KG1 (cell line): ENCODE measurements around the gene CC2D1A.
A peak's percentile ranks its signal among the peaks of the same experiment; 100 is the strongest.

ENCODE experiments used
- DNase-seq: peaks from one replicate; lab custom pipeline; 2025; lab: John Stamatoyannopoulos, UW

The CC2D1A gene

DNA sequence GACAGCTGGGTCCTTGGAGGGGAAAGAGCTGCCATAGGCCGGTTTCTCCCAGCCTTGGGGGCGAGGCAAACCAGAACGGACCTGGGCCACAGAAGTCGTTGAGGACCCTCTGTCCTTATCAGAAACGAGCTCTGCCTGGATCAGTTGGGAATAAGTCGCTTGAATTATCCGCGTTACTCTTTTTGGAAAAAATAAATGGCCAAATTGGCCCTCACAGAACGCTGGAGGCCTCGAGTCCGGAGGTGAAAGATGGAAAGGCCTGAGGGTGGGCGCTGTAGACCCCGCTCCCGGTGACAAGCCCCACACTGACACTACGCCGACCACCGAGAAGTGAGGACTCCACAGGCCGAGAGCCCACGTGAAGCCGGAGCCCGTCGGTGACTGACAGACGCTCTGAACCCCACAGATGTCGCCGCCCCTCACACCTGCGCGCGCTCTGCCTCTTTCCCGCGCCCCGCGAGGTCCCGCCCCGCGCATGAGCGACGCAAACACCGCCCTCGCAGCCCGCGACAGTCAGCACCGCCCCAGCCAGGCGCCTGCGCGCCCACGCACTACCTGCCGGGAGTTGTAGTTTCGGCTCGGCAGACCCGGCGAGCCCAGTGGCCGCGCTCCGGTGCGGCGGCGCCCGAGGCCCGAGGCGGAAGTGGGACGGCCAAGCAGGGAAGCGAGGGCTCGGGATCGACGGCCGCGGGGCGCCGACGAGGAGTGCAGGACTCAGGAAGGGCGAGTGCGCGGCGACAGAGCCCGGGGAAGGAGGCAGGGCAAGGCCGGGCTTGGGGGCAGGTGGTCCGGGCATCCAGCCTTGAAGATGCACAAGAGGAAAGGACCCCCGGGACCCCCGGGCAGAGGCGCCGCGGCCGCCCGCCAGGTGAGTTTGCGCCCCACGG is at the start of gene CC2D1A, which contains the start of gene BRME1:
CC2D1A (plus strand) TSS at position 568 of the 887 bp plus-strand sequence; CDS start at position 809, 241 bp downstream.
BRME1 (minus strand) TSS at position 484 of the 887 bp plus-strand sequence. CDS start 1,225 bp downstream, outside the sequence.
- peak; percentile 85 for DNase-seq

DNA sequence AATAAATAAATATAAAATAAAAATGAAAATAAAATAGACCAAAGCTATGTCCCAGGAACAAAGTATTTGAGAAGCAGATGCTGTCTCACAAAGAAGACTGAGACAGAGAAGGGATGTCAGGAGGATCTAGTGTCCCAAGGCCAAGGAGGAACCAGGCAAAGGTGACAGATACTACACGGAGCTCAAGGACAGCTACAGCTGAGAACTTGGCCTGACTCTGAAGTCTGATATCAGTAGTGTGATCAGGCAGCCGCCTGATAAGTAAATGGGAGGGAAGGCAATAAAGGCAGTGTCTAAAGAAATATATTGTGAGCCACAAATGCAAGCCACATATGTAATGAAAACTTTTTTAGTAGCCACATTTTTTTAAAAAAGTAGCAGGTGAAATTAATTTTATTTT is 49.5 kb upstream of the CC2D1A start:
- DNase-seq = no peak

DNA sequence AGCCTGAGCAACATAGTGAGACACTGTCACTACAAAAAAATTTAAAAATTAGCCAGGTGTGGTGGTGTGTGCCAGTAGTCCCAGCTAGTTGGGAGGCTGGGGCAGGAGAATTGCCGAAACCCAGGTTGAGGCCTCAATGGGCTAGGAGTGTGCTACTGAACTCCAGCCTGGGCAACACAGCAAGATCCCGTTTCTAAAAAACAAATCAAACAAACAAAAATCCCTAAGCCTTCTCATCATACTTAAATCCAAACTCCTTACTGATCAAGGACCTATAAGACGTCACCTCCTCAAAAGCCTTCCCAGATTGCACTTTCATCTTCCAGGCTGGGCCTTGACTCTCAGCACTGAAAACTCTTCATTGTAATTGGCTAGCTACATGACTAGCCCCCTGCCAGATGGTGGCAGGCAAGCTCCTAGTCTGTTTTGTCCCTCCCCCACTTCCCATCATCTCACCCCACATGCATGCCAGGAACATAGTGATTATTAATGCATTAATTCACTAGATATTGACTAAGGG is 46.6 kb upstream of the CC2D1A start:
- DNase-seq = no peak

DNA sequence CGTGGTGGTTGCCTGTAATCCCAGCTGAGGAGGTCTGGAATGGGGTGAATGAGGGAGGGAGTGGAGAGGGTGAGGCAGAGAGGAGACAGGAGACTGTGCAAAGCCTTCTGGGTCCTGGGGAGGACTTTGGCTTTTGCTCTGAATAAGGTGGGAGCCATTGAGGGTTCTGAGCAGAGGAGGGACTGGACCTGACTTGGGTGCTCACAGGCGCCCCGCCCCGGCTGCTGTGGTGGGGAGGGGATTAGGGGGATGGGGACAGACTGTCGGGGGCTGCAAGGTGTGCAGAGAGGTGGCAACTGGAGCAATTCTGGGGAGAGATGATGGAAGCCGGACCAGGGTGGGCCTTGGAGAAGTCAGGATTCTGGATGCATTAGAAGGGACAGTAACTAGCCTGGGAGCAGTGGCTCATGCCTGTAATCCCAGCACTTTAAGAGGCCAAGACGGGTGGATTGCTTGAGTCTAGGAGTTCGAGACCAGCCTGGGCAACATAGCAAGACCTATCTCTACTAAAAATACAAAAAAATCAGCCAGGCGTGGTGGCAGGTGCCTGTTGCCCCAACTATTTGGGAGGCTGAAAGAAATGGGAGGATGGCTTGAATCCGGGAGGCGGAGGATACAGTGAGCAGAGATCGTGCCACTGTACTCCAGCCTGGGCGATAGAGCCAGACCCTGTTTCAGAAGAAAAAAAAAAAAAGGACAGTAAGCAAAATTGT is 45.2 kb upstream of the CC2D1A start:
- DNase-seq = no peak

DNA sequence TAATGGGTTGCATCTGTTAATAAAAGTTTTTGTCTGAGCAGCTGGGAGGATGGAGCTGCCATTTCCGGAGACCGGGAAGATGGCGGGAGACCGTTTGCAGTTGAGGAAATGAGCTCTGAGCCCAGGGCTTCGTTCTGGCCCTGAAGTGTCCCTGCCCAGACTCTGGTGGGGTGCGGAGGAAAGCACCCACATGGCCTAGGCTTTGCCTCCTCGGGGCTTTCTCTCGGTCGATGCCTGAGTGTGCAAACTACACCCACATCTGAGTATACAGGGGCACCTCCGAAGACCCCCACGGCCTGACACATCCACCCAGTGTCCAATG is 44.6 kb upstream of the CC2D1A start:
- no peak for DNase-seq

DNA sequence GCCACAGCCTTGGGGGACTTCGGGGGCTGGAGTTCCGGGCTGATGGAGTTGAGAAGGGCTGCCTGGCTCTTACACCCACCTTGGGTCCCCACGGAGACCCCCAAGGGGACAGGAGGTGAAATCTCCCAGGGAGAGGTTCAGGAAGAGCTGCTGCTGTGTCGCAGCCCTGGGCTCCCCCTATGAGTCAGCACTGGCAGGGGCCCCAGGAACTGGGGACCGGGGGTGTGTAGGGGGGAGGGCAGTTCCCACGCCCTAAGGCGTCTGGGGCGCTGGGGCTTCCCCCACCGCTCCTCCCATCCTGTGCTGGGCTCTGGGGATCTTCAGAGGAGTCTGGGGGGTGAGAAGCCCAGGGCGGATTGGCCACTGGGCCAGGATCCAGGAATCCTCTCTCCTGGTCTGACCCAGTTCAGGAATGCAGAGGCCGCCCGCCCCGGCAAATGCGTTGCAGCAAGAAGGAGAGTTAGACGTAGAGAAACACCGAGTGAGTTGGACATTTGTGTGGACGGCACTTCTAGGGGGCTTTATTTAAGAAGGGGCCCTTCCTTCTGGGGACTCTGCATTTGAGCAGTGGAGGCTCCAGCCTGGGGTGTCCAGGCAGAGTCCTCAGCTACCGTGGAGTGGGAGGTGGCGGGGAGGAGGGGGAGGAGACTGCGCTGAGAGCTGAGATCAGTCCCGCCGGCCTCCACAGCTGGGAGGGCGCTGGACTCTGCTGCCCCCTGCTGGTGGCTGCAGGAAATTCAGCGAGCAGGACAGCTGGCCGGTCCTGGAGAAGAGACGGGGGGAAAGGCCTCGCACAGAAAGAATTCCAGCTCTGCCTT is 44.1 kb upstream of the CC2D1A start:
- peak; percentile 60 for DNase-seq

DNA sequence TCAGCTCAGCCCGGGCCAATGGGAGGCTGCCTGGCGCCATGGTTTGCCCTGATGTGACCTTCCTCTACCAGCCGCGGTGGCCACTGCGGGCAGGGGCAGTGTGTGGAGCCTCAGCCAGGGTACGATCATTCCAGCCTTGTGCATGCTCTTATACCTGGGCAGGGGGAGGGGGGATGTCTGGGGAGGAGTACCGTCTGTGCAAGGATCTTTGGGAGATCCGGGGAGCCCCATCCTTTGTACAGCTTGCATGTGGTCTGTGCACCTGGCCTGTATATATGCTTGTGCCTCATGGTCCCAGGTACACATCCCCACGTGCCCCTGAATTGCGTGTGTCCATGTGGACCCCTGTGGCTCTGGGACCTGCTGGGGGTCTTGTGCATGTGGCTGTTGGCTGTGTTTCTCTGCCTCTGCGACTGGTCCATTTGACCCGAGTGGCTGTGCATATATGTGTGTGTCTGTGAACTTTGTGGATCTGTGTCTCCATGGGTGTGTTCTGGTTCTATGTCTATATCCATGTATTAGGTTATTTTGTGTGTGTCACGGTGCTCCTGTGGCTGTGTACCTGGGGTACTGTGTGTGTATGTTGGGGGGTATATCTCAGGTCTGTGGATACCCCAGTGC is 41.8 kb upstream of the CC2D1A start:
- no peak for DNase-seq

DNA sequence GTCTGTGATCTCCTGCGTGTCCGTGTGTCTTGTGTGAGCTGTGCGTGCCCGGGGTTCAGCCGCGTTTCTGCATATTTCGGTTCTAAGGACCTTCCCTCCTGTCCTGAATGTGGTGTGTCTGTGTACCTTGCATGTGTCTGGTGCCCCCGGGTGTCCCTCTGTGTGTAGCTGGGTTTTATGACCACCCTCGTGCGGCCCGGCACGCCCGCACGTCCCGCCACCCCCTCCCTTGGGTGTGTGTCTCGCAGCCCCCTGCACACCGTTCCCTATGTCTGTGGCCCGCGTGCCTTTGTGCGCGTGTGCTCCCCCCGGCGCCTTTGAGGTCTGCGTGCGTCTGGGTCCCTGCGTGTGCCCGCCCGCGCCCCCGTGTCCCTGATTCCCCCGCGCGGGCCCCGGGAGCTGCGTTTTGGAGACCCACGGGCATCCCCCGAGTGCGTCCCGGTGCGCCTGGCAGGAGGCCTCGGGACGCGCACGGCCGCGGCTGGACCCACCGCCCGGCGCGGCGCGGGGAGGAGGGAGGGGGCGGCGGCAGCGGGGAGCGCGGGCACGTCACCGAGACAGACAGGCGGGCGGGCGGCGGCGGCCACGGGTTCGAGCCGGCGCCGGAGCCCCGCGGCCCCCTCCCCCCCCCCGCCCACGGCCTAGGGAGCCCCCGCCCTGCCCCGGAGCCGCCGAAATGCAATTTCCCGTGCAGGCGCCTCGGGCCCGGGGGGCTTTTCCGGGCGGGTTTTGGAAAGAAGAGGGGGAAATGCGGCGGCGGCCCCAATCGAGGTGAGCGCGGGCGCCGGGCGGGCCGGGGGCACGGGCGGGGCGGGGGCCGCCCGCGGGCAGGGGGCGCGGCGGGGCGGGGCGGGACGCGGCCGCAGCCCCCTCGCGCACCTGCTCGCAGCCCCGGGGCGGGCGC is 41.1 kb upstream of the CC2D1A start:
- no peak for DNase-seq

DNA sequence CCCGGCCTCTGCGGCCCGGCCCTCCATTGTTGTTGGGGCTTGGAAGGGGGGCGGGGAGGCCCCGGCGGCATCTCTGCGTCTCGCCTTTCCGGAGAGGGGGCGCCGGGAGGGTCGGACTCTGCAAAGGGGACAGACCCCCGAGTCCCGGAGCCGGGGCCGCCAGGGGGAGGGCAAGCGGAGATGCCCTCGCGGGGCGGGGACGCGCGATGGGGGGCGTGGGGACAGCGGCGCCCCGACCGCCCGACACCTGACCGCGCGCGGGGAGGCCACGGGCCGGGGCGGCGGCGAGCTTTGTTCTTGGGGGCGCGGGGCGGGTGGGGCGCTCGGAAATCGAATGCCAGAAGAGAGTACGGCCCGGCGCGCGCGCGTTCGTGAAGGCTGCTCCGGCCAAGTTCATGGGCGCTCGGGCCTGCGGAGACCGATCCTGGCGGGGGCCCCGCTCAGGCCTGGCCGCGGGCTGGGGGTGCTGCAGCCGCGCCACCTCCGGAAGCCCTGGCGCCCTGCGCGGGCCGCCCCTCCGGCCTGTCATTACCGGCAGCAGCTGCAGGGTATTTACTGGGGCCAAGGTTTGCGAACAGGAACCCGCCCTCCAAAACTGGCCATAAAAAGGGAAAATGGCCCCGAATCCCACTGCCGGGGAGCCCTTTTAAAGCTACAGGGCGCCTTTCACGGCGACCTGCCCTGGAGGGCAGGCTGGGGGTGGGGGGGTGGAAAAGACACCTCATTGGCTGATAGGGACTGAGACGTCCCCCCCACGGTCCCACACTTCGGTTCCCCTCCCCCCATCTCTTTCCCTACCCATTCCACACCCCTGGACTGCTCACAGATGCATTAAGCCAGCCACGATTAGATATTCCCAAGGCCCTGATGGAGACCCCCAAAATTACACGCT is 40.2 kb upstream of the CC2D1A start:
- no peak for DNase-seq

DNA sequence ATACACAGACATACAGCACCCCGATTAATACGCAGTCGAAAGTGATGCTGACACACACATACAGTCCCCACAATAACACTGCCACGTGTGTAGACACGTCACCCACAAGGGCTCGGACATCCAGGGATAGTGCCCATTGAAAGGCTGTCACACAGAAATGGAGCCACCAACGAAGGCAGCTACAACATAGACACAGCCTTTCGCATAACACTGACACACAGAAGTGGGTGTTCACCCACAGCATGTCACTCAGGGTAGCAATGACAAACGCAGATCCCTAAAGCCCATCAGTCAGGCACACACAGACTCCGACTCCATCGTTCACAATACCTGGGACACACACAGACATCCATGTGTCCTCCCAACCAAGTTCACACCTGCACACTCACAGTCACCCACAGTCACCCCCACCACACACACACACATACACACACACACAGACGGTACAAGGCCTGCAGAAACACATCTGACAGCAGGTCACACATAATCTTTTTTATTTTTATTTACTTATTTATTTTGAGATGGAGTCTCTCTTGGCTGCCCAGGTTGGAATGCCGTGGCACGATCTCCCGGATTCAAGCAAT is 39.4 kb upstream of the CC2D1A start:
- no peak for DNase-seq

DNA sequence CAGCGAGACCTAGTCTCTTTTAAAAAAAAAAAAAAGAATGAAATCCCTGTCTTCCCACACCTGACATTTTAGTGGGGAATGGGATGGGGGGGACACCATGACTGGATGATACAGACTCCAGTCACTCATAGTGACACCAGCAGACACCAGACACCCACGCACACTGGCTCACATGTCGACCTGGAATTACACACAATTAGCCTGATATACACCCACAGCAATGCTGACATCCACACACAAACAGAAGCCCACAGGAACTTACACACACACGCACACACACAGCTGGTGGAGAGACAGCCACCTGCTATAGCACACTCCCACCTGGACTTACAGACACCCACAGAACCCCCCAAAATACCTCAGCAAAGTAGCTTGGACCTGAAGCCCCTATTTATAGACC is 37.3 kb upstream of the CC2D1A start:
- DNase-seq = no peak

DNA sequence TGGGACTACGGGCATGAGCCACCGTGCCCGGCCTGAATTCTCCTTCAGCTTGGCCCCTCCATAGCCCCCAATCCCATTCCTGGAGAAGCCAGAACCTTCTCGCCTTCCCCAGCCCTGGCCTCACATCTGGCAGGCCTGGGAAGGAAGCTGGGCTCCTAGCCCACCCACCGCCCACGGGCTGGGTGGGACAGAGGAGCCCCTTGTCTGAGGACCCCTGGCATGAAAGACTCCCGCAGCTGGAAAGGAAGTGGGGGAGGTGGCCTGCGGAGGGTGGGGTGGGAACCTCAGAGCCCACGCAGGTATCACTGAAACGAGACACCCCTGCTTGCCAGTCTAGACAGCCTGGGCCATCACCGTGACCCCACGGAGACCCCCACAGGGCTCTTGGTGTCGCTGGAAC is 36.7 kb upstream of the CC2D1A start:
- DNase-seq = no peak

DNA sequence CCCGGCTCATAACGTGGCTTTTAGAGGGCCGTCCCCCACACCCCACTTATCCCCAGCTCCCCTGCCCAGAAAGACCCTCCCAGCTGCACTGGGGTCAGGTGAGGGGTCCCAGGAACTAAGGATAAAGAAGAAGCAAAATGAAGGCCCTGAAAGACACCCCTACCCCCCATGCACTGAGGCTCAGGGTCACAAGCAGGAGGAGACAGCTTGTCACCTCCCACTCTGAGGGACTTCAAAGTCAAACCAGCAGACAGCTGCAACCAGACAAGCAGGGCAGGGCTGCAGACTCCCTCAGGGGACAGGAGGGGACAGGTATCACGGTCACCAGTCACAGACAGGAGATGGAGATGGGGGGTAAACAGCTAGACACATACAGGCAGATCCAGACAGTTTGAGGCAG is 35.1 kb upstream of the CC2D1A start:
- no peak for DNase-seq

DNA sequence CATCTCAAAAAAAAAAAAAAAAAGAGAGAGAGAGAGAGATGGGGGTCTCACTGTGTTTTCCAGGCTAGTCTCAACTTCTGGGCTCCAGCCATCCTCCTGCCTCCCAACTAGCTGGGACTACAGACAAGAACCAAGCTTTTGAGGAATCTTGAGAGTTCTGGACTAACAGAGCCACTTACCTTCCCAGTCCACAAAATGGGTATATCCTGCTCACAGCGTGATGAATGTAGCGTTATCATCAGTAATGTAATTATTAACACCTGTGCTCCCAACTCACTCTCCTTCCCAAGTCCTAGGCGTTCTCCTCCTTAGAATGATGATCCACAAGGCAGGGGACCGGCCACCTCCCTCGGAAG is 33.7 kb upstream of the CC2D1A start:
- no peak for DNase-seq

DNA sequence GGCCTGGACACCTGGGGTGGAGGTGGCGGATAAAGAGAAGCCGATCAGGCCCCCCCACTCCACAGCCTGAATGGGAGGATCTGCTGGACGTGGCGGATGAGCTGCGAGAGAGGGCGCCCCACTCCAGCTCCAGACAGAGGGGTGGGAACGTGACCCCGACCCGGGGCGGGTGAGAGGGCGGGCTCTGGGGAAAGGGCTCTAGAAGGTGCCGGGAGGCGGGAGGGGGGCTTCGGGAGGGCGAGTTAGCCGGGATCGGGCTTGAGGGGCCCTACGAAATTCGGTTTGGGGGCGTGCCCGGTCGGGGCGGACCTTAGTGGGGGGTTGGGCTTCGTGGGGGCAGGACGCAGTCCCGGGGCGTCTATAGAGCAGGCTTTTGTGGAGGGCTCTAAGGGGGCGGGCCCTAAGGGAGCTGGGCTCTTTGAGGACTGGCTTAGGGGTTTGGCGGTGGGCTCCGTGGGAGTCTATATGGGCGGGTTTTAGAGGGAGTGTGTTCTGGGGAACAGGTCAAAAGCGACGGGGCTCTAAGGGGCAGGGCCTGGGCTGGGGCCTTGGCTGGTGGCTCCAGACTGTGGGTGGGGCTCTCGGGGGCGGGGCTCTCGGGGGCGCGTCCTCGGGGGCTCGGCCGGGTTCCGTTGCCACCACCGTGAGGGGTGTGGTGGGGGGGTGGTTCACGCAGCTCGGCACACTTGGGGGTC is 33.2 kb upstream of the CC2D1A start:
- DNase-seq = no peak

DNA sequence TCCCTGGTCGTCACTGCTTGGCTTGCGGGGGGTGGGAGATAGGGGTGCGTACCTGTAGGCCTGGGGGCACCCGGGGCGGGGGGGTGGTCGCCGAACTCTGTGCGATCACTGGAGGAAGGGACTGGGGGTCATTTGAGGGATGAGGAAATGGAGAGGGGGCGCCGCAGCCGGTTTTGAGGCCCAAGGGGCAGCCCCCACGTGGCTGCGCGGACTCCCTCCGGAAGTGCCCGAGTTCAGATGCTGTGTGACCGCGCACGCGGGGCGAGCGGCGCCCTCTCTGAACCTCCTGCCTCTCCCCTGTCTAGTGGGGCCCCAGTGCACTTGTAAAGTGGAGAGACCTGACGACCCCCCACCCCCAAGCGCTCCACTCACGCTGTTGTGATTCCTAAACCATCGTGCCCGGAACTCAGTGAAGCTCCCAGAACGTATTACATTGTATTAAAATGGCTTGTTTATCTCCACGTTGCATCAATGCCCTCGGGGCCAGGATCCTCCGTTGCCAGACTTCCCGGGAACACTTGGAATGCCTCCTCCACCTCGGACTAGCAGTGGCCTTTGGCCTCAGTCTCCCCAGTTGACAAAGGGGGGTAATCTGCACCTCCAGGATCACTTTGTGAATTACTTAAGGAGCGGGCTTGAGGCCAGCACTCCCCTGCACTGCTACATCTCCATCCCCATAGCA is 32.0 kb upstream of the CC2D1A start:
- DNase-seq = no peak

DNA sequence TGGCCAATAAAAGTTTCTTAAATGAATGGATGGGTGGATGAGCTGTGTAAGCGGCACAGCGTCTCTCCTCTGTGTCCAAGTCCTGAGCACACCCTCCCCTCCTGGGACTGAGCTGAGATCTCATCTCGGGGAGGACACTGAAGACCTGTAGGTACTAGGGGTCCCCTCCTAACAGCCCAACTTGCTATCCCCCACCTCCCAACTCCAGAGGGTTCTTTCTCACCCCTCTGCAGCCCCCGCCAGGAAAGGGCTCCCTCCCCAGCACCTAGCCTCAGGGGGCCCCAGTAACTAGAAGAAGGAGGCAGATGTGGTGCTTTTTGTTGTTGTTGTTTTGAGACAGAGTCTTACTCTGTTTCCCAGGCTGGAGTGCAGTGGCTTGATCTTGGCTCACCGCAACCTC is 30.2 kb upstream of the CC2D1A start:
- DNase-seq = no peak

DNA sequence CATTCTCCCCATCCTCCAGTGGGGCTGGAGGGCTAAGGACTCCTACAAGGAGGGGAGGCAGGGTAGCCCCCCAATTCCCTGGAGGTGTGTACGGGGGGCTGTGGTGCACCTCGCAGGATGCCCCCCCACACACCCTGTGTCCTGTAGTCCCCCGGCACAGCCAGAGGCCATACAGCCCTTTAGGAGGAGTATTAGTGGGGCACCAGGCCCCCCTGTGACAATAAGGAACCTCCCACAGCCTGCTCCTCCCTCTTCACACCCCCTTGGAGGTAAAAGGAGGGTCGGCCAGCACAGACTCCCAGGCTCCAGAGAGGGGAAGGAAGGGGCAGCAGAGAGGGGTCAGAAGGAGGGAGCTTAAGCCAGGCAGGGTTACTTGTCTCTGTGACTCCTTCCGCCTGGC is 29.2 kb upstream of the CC2D1A start, which contains the start of gene NANOS3:
NANOS3 (plus strand) TSS at position 301 of the 400 bp plus-strand sequence. CDS start 115 bp downstream, outside the sequence.
- no peak for DNase-seq
